ENCODE results near the gene SLC33A1. TPM values are rescaled to one million over a fixed set of nuclear protein-coding genes. Genes with fewer than 3 reads are reported as not detected.
A peak's percentile ranks its signal among the peaks of the same experiment; 100 is the strongest.

SLC33A1 gene
- total RNA-seq, 1 experiment from 2014 or later: 24.9 TPM

GRCh38 chr3:155805802-155806618, 48.2 kb downstream of the SLC33A1 start, which contains the start of gene C3orf33 (continued):
- TF ChIP-seq, protein P1, sequence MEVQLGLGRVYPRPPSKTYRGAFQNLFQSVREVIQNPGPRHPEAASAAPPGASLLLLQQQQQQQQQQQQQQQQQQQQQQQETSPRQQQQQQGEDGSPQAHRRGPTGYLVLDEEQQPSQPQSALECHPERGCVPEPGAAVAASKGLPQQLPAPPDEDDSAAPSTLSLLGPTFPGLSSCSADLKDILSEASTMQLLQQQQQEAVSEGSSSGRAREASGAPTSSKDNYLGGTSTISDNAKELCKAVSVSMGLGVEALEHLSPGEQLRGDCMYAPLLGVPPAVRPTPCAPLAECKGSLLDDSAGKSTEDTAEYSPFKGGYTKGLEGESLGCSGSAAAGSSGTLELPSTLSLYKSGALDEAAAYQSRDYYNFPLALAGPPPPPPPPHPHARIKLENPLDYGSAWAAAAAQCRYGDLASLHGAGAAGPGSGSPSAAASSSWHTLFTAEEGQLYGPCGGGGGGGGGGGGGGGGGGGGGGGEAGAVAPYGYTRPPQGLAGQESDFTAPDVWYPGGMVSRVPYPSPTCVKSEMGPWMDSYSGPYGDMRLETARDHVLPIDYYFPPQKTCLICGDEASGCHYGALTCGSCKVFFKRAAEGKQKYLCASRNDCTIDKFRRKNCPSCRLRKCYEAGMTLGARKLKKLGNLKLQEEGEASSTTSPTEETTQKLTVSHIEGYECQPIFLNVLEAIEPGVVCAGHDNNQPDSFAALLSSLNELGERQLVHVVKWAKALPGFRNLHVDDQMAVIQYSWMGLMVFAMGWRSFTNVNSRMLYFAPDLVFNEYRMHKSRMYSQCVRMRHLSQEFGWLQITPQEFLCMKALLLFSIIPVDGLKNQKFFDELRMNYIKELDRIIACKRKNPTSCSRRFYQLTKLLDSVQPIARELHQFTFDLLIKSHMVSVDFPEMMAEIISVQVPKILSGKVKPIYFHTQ (CRISPR knock-in tag; IDR thresholded peaks at IDR 0.05): no peak
- TF ChIP-seq ELF4 (CRISPR knock-in tag; IDR thresholded peaks at IDR 0.05; ENCODE audit: low read depth) (no peak), IRF1 (CRISPR knock-in tag; IDR thresholded peaks at IDR 0.05) (no peak), OVOL2 (CRISPR knock-in tag; IDR thresholded peaks at IDR 0.05; ENCODE audit: borderline replicate concordance) (no peak), ZNF281 (CRISPR knock-in tag; IDR thresholded peaks at IDR 0.05) (no peak), MXD4 (CRISPR knock-in tag; IDR thresholded peaks at IDR 0.05; ENCODE audit: borderline replicate concordance) (no peak), GTF2I (CRISPR knock-in tag; conservative IDR thresholded peaks at IDR 0.05) (no peak), EMX1 (CRISPR knock-in tag; IDR thresholded peaks at IDR 0.05) (no peak), ATF1 (CRISPR knock-in tag; IDR thresholded peaks at IDR 0.05) (no peak), SMAD4 (CRISPR knock-in tag; IDR thresholded peaks at IDR 0.05) (no peak), NR2C2 (CRISPR knock-in tag; IDR thresholded peaks at IDR 0.05) (no peak), PRRX2 (CRISPR knock-in tag; IDR thresholded peaks at IDR 0.05) (no peak), GABPB1 (CRISPR knock-in tag; IDR thresholded peaks at IDR 0.05) (0 out of 2 replicates have a peak, but pooled peaks have one; percentile 24), ESRRA (CRISPR knock-in tag; IDR thresholded peaks at IDR 0.05; ENCODE audit: borderline replicate concordance) (no peak), ZNF671 (CRISPR knock-in tag; IDR thresholded peaks at IDR 0.05) (no peak), ZNF232 (CRISPR knock-in tag; IDR thresholded peaks at IDR 0.05) (no peak), CREM (CRISPR knock-in tag; IDR thresholded peaks at IDR 0.05) (peak; percentile 54; the same call in 1 of the 2 replicates), NR1H2 (CRISPR knock-in tag; IDR thresholded peaks at IDR 0.05) (no peak), ZNF532 (CRISPR knock-in tag; IDR thresholded peaks at IDR 0.05; ENCODE audit: borderline replicate concordance) (no peak), TCF7 (CRISPR knock-in tag; IDR thresholded peaks at IDR 0.05; ENCODE audit: low read depth) (no peak)
- TF ChIP-seq, protein P2, sequence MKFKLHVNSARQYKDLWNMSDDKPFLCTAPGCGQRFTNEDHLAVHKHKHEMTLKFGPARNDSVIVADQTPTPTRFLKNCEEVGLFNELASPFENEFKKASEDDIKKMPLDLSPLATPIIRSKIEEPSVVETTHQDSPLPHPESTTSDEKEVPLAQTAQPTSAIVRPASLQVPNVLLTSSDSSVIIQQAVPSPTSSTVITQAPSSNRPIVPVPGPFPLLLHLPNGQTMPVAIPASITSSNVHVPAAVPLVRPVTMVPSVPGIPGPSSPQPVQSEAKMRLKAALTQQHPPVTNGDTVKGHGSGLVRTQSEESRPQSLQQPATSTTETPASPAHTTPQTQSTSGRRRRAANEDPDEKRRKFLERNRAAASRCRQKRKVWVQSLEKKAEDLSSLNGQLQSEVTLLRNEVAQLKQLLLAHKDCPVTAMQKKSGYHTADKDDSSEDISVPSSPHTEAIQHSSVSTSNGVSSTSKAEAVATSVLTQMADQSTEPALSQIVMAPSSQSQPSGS (CRISPR knock-in tag; IDR thresholded peaks at IDR 0.05; ENCODE audit: borderline replicate concordance, low read depth): no peak
- TF ChIP-seq, protein P3, sequence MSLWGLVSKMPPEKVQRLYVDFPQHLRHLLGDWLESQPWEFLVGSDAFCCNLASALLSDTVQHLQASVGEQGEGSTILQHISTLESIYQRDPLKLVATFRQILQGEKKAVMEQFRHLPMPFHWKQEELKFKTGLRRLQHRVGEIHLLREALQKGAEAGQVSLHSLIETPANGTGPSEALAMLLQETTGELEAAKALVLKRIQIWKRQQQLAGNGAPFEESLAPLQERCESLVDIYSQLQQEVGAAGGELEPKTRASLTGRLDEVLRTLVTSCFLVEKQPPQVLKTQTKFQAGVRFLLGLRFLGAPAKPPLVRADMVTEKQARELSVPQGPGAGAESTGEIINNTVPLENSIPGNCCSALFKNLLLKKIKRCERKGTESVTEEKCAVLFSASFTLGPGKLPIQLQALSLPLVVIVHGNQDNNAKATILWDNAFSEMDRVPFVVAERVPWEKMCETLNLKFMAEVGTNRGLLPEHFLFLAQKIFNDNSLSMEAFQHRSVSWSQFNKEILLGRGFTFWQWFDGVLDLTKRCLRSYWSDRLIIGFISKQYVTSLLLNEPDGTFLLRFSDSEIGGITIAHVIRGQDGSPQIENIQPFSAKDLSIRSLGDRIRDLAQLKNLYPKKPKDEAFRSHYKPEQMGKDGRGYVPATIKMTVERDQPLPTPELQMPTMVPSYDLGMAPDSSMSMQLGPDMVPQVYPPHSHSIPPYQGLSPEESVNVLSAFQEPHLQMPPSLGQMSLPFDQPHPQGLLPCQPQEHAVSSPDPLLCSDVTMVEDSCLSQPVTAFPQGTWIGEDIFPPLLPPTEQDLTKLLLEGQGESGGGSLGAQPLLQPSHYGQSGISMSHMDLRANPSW (CRISPR knock-in tag; conservative IDR thresholded peaks at IDR 0.05; ENCODE audit: low read depth): 0 out of 2 replicates have a peak, but pooled peaks have one; percentile 28
- TF ChIP-seq, protein P4, sequence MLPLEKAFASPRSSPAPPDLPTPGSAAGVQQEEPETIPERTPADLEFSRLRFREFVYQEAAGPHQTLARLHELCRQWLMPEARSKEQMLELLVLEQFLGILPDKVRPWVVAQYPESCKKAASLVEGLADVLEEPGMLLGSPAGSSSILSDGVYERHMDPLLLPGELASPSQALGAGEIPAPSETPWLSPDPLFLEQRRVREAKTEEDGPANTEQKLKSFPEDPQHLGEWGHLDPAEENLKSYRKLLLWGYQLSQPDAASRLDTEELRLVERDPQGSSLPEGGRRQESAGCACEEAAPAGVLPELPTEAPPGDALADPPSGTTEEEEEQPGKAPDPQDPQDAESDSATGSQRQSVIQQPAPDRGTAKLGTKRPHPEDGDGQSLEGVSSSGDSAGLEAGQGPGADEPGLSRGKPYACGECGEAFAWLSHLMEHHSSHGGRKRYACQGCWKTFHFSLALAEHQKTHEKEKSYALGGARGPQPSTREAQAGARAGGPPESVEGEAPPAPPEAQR (CRISPR knock-in tag; IDR thresholded peaks at IDR 0.05): no peak

All from WTC11 (cell line).